HEK293 (cell line): Measurements from ENCODE around the gene CALCOCO1.

ENCODE experiments used
- AEBP2 ChIP-seq: fragments of 450-650 bp; formaldehyde crosslinking; IDR thresholded peaks from 2 replicates; pipeline ENCODE4 v1.5.1; 2016; ENCODE audit warnings: missing biosample characterization, missing genetic modification characterization, borderline replicate concordance
- ELK4 ChIP-seq: IDR thresholded peaks from 2 replicates; pipeline ENCODE4 v1.6.1; 2011; ENCODE audit warnings: mild to moderate bottlenecking, low read depth, low read length, borderline replicate concordance
- INSM2 ChIP-seq: fragments of 450-650 bp; formaldehyde crosslinking; IDR thresholded peaks from 2 replicates; pipeline ENCODE4 v1.5.1; 2016; ENCODE audit warnings: missing biosample characterization, missing genetic modification characterization
- ZFP41 ChIP-seq: fragments of 450-650 bp; formaldehyde crosslinking; IDR thresholded peaks from 2 replicates; pipeline ENCODE4 v1.5.1; 2016; ENCODE audit warnings: missing biosample characterization, missing genetic modification characterization, borderline replicate concordance
- ZNF10 ChIP-seq: fragments of 450-650 bp; formaldehyde crosslinking; IDR thresholded peaks from 2 replicates; pipeline ENCODE4 v1.5.1; 2017; ENCODE audit warnings: missing biosample characterization, missing genetic modification characterization
- ZNF133 ChIP-seq: fragments of 450-650 bp; formaldehyde crosslinking; IDR thresholded peaks from 2 replicates; pipeline ENCODE4 v1.5.1; 2016; ENCODE audit warnings: missing biosample characterization, missing genetic modification characterization
- ZNF169 ChIP-seq: fragments of 450-650 bp; formaldehyde crosslinking; IDR thresholded peaks from 2 replicates; pipeline ENCODE4 v1.5.1; 2016; ENCODE audit warnings: missing biosample characterization, missing genetic modification characterization
- ZNF214 ChIP-seq: fragments of 450-650 bp; formaldehyde crosslinking; IDR thresholded peaks from 2 replicates; pipeline ENCODE4 v1.5.1; 2017; ENCODE audit warnings: missing biosample characterization, mild to moderate bottlenecking, missing genetic modification characterization, borderline replicate concordance
- ZNF354C ChIP-seq: fragments of 450-650 bp; formaldehyde crosslinking; IDR thresholded peaks from 2 replicates; pipeline ENCODE4 v1.5.1; 2016; ENCODE audit warnings: missing biosample characterization, missing genetic modification characterization, low read depth, borderline replicate concordance
- ZNF416 ChIP-seq: fragments of 450-650 bp; formaldehyde crosslinking; IDR thresholded peaks from 2 replicates; pipeline ENCODE4 v1.5.1; 2016; ENCODE audit warnings: missing biosample characterization, missing genetic modification characterization
- ZNF449 ChIP-seq: fragments of 450-650 bp; formaldehyde crosslinking; IDR thresholded peaks from 2 replicates; pipeline ENCODE4 v1.5.1; 2017; ENCODE audit warnings: missing biosample characterization, mild to moderate bottlenecking, missing genetic modification characterization, moderate library complexity
- ZNF488 ChIP-seq: fragments of 450-650 bp; formaldehyde crosslinking; IDR thresholded peaks from 2 replicates; pipeline ENCODE4 v1.5.1; 2016; ENCODE audit warnings: missing biosample characterization, missing genetic modification characterization
- ZNF501 ChIP-seq: fragments of 450-650 bp; formaldehyde crosslinking; IDR thresholded peaks from 2 replicates; pipeline ENCODE4 v1.5.1; 2016; ENCODE audit warnings: missing biosample characterization, missing genetic modification characterization
- ZNF518A ChIP-seq: fragments of 450-650 bp; formaldehyde crosslinking; conservative IDR thresholded peaks from 2 replicates; pipeline ENCODE4 v1.5.1; 2016; ENCODE audit warnings: low read depth, missing biosample characterization, missing genetic modification characterization
- ZNF530 ChIP-seq: fragments of 450-650 bp; formaldehyde crosslinking; IDR thresholded peaks from 2 replicates; pipeline ENCODE4 v1.5.1; 2016; ENCODE audit warnings: low read depth, missing biosample characterization, missing genetic modification characterization
- ZNF548 ChIP-seq: fragments of 450-650 bp; formaldehyde crosslinking; IDR thresholded peaks from 2 replicates; pipeline ENCODE4 v1.5.1; 2016; ENCODE audit warnings: missing biosample characterization, missing genetic modification characterization
- ZNF555 ChIP-seq: fragments of 450-650 bp; formaldehyde crosslinking; conservative IDR thresholded peaks from 2 replicates; pipeline ENCODE4 v1.5.1; 2017; ENCODE audit warnings: missing biosample characterization, mild to moderate bottlenecking, missing genetic modification characterization, inconsistent platforms
- ZNF561 ChIP-seq: fragments of 450-650 bp; IDR thresholded peaks from 2 replicates; pipeline ENCODE4 v1.5.1; 2018; ENCODE audit warnings: missing biosample characterization, missing genetic modification characterization, borderline replicate concordance
- ZNF658 ChIP-seq: fragments of 450-650 bp; formaldehyde crosslinking; IDR thresholded peaks from 2 replicates; pipeline ENCODE4; 2016; ENCODE audit warnings: missing biosample characterization, missing genetic modification characterization
- ZNF704 ChIP-seq: fragments of 450-650 bp; formaldehyde crosslinking; IDR thresholded peaks from 2 replicates; pipeline ENCODE4 v1.5.1; 2016; ENCODE audit warnings: missing biosample characterization, missing genetic modification characterization
- ZNF777 ChIP-seq: fragments of 450-650 bp; formaldehyde crosslinking; IDR thresholded peaks from 2 replicates; pipeline ENCODE4 v1.5.1; 2017; ENCODE audit warnings: missing biosample characterization, missing genetic modification characterization, borderline replicate concordance

CALCOCO1 gene

GRCh38 chr12:53675701-53676607, 51.3 kb downstream of the CALCOCO1 start, which contains the start of gene ATP5MC2 (continued):
- TF ChIP-seq ZNF530 (tag by site-specific recombination): no peak
- no peak; the same call in 1 of the 2 replicates for TF ChIP-seq ZNF561 (tag by site-specific recombination)
- peak; percentile 88 for TF ChIP-seq INSM2
- TF ChIP-seq ZNF354C (tag by site-specific recombination): no peak
- TF ChIP-seq ZNF488: no peak
- peak; percentile 86 for TF ChIP-seq ZNF501 (tag by site-specific recombination)
- no peak for TF ChIP-seq ZNF133
- TF ChIP-seq ZNF777: no peak
- no peak for TF ChIP-seq ZNF548 (tag by site-specific recombination)
- TF ChIP-seq ZNF518A (tag by site-specific recombination): peak; percentile 33
- no peak for TF ChIP-seq ELK4
- TF ChIP-seq ZNF416 (tag by site-specific recombination): no peak
- TF ChIP-seq ZNF10: no peak
- TF ChIP-seq AEBP2 (tag by site-specific recombination): no peak
- peak; percentile 70 for TF ChIP-seq ZNF449 (tag by site-specific recombination)
- TF ChIP-seq ZFP41 (tag by site-specific recombination): no peak
- no peak for TF ChIP-seq ZNF214 (tag by site-specific recombination)
- no peak for TF ChIP-seq ZNF169 (tag by site-specific recombination)
- no peak for TF ChIP-seq ZNF658 (tag by site-specific recombination)
- no peak for TF ChIP-seq ZNF555 (tag by site-specific recombination)
- TF ChIP-seq ZNF704 (tag by site-specific recombination): no peak
